H1 (cell line): ENCODE measurements around the gene PPP1R13B. TPM values are rescaled to one million over a fixed set of nuclear protein-coding genes. Genes with fewer than 3 reads are reported as not detected.

ENCODE experiments used
- JUND ChIP-seq: IDR thresholded peaks from 2 replicates; pipeline ENCODE4 v1.6.1; 2011; ENCODE audit warnings: mild to moderate bottlenecking, improper control_type of control experiment, low read length
- NANOG ChIP-seq: IDR thresholded peaks from 2 replicates; pipeline ENCODE4 v1.6.1; 2011; ENCODE audit warnings: low read length, low read depth, mild to moderate bottlenecking, inconsistent platforms; ENCODE audit not compliant: insufficient read depth, poor library complexity, severe bottlenecking
- RBBP5 ChIP-seq: IDR thresholded peaks from 2 replicates; pipeline ENCODE4 v1.7.1; 2012; ENCODE audit warnings: low read depth, mild to moderate bottlenecking, inconsistent platforms, low read length, moderate library complexity, borderline replicate concordance
- YY1 ChIP-seq: IDR thresholded peaks from 2 replicates; pipeline ENCODE4 v1.6.1; 2011; ENCODE audit warnings: low read depth, mild to moderate bottlenecking, low read length
- polyA plus RNA-seq, 7 experiments: library from polyadenylated mRNA; depleted of rRNA in 3 of 7; stranded (reverse) in 5 of 7; unstranded in 2 of 7; fragments of >200 nt in 5 of 7; fragments of 200-250 nt in 2 of 7; gene quantifications; 1 replicate in 5 of 7; 2 replicates in 1 of 7; 4 replicates in 1 of 7; pipeline versions ENCODE4 v1.2.1 to v1.2.3, GENCODE V29; 2011 to 2013; ENCODE audit warnings: missing spikeins in 2 of 7, mixed read lengths in 2 of 7
- total RNA-seq: library from RNA; stranded (reverse); fragmentation: NEBNext Ultra II Directional; extraction: Animal tissue kit (Norgen Biotek cat#: 25700); gene quantifications from 2 replicates; pipeline ENCODE4 v1.2.1, GENCODE V29; 2021
- TF ChIP-seq, protein P1 (sequence below), 3 experiments: IDR thresholded peaks; 1 replicate in 2 of 3; 2 replicates in 1 of 3; pipeline versions ENCODE4 v1.5.1 to v1.6.1; 2011; ENCODE audit warnings: low read length in 3 of 3, mild to moderate bottlenecking in 3 of 3, inconsistent platforms in 2 of 3, low read depth in 1 of 3, moderate library complexity in 1 of 3; ENCODE audit not compliant: insufficient read depth in 1 of 3; ENCODE audit errors: control extremely low read depth in 1 of 3
- TF ChIP-seq, protein P2 (sequence below): IDR thresholded peaks from 2 replicates; pipeline ENCODE4 v1.6.1; 2011; ENCODE audit warnings: low read depth, mild to moderate bottlenecking, low read length; ENCODE audit not compliant: insufficient read depth

Gene PPP1R13B
- total and polyA plus RNA-seq, 2 of the 8 experiments (the other 6 are each of a cell fraction or from before 2014, with no cell fraction given) = 2.6 to 8.9 TPM

GRCh38 chr14:103735022-103735421 is 112.4 kb downstream of the PPP1R13B start (continued):
- TF ChIP-seq, protein P1, sequence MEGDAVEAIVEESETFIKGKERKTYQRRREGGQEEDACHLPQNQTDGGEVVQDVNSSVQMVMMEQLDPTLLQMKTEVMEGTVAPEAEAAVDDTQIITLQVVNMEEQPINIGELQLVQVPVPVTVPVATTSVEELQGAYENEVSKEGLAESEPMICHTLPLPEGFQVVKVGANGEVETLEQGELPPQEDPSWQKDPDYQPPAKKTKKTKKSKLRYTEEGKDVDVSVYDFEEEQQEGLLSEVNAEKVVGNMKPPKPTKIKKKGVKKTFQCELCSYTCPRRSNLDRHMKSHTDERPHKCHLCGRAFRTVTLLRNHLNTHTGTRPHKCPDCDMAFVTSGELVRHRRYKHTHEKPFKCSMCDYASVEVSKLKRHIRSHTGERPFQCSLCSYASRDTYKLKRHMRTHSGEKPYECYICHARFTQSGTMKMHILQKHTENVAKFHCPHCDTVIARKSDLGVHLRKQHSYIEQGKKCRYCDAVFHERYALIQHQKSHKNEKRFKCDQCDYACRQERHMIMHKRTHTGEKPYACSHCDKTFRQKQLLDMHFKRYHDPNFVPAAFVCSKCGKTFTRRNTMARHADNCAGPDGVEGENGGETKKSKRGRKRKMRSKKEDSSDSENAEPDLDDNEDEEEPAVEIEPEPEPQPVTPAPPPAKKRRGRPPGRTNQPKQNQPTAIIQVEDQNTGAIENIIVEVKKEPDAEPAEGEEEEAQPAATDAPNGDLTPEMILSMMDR (IDR thresholded peaks at IDR 0.05; ENCODE audit: control extremely low read depth in 1 of 3, insufficient read depth in 1 of 3, low read depth in 1 of 3, low read length in 3 of 3) = no peak
- no peak for TF ChIP-seq YY1
- no peak for TF ChIP-seq NANOG
- TF ChIP-seq, protein P2, sequence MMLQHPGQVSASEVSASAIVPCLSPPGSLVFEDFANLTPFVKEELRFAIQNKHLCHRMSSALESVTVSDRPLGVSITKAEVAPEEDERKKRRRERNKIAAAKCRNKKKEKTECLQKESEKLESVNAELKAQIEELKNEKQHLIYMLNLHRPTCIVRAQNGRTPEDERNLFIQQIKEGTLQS = no peak
- TF ChIP-seq RBBP5 = no peak
- TF ChIP-seq JUND = no peak
